HG03378 (cell line): ENCODE results near the gene CFAP43.
"Not testable (repeated sequence)": the region's sequence is repeated elsewhere in the genome, so short reads cannot be mapped to it uniquely, and the experiment has no call there.

Experiments
- ATAC-seq: cut with Tn5 transposase; IDR thresholded peaks from one replicate; pipeline ENCODE4 v1.9.1; 2021; ENCODE audit warnings: mild to moderate bottlenecking, moderate library complexity; ENCODE audit not compliant: unreplicated experiment

The CFAP43 gene

DNA sequence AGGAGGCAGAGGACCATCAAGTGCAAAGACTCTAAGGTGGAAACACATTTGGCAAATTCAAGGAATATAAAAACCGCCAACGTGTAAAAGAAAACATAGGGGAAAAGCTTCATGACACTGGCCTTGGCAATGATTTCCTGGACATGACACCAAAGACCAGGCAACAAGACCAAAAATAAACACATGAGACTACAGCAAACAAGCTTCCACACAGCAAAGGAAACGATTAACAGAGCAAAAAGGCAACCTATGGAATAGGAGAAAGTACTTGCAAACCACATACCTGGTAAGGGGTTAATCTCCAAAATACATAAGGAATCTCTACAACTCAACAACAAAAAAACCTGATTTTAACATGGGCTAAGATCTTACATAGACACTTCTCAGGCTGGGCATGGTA is 26.0 kb upstream of the CFAP43 start:
- ATAC-seq = no peak

DNA sequence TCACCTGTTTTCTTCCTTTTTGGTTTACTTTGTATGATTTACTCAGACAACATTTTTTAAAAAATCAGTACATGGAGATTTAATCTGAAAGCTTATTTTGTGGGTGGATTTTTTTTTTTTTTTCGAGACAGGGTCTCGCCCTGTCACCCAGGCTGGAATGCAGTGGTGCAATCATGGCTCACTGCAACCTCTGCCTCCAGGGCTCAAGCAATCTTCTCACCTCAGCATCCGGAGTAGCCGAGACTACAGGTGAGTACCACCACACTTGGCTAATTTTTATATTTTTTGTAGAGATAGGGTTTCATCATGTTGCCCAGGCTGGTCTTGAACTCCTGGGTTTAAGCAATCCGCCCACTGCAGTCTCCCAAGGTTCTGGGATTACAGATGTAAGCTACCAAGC is 25.1 kb upstream of the CFAP43 start:
- ATAC-seq = no peak

DNA sequence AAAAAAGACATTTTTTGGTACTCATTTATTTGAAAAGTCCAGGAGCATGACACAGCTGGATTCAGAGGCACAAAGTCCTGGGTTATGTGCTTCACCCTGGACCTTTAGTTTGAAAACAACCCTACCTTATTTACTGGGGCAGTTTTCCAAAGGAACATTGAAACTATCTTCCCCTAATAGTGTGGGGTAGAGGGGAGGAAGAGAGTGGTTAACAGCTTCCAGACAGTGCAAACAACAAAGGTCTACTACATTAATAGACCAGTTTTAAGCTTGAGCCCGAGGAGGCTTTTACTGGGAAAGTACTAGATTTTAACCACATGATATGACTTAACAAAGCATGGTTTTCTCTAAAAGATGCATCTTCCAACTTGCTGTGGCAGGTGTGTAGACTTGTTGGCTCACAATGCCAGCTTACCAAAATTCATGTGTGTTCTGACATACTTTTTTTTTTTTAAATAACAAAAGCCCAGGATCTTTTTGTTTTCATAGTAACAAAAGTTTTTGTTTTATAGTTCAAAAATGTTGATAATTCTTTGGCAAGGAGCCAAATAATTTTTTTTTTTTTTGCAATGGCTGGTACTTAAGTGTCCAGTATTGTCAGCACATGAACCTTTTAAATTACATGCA is 24.3 kb upstream of the CFAP43 start:
- no peak for ATAC-seq

DNA sequence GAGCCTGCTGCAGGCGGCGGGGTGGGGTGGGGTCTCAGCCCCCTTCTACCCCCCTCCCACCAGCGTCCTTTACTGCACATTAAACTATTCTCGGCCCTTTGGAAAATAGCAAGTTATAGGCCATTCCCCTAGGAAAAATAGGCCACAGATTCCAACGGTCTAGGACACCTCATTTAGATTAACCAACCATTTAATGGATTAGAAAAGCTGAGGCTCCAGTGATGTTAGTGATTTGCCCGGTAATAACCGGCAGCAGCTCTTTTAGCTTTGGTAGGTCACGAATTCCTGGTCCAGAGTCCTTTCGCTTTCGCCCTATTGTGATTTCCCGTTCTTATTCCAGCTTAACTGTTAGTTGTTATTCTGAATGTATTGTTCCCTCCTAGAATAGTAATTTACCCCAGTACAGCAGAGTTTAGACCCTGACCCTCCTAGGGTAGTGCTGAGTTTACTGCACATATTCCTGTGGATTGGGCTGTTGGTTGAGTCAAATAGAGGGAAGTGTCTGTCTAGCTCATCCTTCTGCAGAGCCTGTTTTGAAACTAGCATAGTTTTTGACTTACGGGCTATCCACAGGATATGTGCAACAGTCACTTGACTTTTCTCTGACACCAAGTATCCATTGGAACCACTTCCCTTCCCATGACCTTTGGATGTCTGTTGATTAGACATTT is 23.3 kb upstream of the CFAP43 start:
- peak; percentile 48 for ATAC-seq

DNA sequence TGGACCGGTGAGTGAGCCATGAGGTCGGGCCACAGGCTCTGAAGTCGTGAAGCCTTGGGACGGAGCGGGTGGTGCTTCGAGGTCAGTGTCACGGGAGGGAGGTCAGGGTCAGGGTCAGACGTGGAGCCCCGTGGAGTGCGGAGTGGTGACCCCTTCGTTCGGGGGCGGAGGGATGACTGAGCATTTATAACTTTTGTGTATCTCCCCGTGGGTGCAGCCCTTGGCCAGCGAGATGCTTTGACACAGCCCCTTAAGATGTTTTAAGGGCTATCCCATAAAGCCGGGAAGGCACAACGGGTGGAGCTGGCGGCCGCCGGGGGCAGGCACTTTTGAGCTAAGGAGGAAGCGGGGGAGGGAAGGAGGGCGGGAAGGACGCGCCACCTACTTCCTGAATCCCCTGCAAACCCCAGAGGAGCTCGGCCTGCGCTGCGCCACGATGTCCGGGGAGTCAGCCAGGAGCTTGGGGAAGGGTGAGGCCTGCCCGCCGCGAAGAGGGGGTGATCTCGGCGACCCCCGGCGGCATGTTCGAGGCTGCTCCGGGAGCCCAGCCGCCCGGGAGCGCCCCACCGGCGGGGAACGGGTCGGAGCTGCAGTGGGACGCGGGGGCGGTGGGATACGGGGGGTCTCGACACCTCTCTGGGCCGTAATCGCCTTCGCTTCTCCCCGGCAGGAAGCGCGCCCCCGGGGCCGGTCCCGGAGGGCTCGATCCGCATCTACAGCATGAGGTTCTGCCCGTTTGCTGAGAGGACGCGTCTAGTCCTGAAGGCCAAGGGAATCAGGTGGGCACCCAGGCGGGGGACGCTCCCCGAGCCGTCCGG is 22.5 kb upstream of the CFAP43 start, which contains the start of gene GSTO1:
Gene GSTO1, plus strand, starts transcription at position 400 of the 818 bp plus-strand sequence. Its CDS starts 37 bp downstream, at position 437.
- ATAC-seq = peak; percentile 42

DNA sequence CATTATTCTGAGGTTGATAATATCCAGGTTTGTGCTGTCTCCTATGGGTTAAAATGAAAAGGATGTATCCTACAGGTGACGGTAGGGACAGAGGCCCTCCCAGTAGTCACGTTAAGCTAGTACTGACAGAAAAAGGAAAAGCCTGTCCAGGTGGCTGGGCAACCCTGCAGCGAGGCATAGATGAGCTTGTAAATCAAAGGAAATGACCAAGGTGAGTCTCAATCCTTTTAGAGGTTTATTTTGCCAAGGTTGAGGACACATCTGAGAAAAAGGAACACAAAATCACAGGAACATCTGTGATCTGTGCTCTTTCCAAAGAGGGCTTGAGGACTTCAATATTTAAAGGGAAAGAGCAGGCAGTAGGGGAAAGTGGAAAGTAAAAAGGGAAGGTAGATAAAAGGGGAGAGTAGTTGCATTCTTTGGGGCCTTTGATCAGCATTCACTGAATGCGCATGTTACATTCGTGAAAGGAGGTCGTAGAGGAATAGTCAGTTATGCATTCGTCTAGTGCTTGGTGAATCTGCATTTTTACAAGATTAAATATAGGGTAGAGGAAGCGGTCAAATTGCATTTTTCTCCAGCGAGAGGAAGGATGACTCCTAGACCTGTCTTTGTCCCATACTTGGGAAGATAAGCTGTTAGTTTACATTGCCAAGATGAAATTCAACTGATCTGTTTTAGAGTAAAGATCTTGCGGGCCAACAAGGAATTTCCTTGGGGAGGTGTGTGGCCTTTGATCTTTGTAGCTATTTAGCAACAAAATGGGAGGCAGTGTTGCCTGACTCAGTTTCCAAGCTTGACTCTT is 21.6 kb upstream of the CFAP43 start:
- no peak for ATAC-seq

DNA sequence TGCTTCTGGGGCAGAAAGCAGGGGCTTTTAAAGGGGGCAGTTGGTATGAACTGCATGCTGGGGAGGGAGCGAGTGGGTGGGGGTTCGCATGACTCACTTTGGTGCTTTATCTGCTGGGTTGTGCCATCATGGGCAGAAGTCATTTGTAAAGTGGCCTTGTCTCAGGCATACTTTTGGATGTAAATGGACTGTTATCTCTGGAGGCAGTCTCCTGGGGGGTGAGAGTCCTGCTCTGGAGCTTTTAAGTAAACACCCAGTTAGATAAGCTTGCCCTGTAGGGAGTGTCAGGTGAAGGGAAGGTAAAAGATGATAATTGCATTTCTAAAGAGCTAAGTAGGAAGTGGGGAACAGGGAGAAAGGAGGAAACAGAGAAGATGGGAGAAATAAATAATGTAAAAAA is 20.9 kb upstream of the CFAP43 start:
- no peak for ATAC-seq

DNA sequence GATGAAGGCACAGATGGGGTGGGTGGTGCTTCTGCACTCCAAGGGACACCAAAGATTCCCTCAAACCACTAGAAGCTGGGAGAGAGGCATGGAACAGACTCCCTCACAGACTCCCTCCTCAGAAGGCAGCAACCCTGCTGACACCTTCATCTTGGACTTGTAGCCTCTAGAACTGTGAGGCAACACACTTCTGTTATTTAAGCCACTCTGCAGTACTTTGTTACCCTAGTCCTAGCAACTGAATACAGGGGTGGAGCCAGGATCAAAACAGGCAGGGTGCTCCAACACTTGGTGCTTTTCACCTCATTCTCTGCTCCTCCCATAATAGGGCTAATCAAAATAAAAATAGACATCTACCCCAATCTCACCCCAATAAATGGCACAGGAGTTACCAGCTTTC is 20.2 kb upstream of the CFAP43 start:
- no peak for ATAC-seq

DNA sequence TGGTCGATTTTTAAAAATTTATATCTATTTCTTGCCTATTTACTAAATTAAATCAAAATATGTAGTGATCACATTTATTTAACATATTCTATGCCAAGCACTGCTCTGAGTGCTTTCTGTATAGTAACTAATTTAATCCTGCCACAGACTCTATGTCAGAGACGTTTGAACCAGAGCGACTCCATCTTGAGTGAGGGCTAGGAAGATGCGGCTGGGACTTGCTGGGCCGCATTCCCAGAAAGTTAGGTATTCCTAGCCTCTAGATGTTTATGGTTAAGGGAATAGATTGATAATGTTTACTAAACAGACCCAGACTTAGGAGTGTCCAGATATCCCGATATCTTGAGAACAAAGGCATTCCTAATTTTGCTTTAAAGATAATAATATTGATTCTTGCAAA is 19.3 kb upstream of the CFAP43 start:
- no peak for ATAC-seq

DNA sequence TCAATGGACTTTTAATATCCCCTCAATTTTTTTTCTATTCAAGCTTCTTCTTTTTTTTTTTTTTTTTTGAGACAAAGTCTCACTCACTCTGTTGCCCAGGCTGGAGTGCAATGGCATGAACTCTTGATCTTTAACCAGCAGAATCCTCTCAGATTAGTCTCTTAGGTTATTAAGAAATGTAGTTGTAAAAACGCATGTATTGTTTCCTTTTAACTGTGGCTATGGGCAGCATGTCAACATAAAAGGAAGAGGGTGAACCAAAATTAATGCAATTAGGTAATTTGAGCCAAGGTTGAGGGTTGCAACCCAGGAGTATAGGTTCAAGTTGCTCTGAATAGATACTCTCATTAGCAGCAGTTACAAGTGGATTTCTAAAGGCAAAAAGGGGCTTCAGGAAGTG is 18.2 kb upstream of the CFAP43 start:
- ATAC-seq = no peak

DNA sequence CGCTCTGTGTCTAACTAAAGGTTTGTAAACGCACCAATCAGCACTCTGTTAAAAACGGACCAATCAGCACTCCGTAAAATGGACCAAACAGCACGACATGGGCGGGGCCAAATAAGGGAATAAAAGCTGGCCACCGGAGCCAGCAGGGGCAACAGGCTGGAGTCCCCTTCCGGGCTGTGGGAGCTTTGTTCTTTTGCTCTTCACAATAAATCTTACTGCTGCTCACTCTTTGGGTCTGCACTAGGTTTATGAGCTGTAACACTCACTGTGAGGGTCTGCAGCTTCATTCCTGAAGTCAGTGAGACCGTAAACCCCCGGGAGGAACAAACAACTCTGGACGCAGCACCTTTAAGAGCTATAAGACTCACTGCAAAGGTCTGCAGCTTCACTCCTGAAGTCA is 16.8 kb upstream of the CFAP43 start:
- not testable (repeated sequence) for ATAC-seq

DNA sequence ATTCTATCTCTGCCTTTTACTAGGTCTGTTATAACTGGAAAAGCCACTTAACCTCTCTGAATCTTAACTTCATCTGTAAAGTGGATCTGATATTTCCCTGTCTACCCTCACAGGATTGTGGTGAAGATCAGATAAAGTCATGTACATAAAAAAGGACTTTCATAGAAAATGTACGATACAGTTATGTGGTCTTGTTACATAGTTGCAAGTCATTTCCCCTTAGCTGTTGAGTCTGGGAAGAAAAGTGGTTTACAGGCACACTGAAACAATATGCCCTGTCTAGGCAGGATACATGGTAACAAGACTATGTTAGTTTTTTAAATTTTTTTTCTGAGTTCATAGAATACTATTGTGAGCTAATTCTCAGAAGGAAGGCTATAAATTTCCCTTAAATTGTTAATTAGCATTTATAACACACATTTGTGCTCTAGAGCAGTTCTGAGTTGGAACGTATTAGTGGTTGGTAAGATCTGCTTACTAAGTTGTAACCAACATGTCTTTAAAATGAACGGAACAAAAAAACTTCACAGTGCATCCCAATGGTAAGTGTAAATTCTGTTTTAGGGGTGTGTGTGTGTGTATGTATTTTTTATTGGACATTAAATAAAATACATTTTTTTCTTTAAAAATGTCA is 15.5 kb upstream of the CFAP43 start:
- no peak for ATAC-seq

DNA sequence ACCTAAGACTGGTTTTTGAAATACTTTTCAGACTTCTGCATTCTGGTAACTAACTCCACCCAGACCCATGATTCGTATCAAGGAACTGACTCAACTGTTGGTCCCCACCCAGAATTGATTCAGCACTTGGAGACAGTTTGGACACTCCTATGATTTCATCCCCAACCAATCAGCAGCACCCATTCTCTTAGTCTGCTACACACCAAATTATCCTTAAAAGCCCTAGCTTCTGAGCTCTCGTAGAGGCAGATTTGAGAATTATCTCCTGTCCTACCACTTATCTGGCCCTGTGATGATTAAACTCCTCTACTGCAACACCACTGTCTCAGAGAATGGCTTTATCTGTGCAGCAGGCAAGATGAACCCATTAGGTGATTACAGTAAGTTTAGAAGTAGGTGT is 14.8 kb upstream of the CFAP43 start:
- ATAC-seq = no peak

DNA sequence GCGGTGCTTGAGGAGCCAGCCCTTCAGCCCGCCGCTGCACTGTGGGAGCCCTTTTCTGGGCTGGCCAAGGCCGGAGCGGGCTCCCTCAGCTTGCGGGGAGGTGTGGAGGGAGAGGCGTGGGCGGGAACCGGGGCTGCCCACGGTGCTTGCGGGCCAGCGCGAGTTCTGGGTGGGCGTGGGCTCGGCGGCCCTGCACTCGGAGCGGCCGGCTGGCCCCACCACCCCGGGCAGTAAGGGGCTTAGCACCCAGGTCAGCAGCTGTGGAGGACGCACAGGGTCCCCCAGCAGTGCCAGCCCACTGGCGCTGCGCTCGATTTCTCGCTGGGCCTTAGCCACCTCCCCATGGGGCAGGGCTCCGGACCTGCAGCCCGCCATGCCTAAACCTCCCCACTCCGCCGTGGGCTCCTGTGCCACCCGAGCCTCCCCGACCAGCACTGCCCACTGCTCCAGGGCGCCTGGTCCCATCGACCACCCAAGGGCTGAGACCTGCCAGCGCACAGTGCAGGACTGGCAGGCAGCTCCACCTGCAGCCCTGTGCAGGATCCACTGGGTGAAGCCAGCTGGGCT is 13.0 kb upstream of the CFAP43 start:
- no peak for ATAC-seq

DNA sequence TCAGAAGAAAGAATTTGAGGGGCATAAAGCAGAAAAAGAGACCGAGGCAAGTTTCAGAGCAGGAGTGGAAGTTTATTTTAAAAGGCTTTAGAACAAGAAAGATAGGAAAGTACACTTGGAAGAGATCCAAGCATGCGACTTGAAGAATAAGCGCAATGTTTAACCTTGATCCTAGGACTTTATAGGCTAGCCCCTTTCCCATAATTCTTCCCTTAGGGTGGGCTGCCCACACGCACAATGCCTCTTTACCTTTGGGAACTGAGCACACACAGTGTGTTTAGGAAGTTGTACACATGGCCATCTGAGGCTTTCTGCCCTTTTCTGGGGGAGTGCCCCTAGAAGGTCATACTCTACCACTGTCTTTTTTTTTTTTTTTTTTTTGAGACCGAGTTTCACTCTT is 11.3 kb upstream of the CFAP43 start:
- no peak for ATAC-seq

DNA sequence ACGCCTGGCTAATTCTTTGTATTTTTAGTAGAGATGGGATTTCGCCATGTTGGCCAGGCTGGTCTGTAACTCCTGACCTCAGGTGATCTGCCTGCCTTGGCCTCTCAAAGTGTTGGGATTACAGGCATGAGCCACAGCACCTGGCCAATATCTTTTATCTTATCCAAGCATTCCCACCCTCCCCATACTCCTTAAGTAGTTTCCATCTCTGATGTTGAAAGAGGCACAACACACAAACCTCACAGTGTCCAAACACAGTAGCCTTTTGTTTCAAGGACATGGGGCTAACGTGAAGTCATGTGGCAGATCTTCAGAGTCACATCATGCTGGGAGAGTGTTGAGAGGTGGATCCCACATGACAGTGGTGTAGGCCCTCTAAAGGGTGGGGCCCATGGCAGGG is 10.8 kb upstream of the CFAP43 start:
- ATAC-seq = not testable (repeated sequence)

DNA sequence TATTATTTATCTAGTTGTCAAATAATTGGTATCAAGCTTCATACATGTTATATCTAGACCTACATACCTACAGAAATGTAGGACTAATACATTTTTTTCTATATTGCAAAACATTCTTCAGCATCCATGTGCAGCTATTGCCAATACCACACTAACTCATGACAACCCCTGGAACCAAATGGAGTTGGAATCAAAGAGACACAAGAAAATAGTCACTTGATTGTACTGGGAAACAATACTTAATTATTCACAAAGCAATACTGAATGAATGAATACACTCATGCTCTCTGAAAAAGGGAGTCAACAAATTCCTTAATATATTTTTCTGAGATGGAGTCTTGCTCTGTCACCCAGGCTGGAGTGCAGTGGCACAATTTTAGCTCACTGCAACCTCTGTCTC is 10.4 kb upstream of the CFAP43 start:
- ATAC-seq = no peak

DNA sequence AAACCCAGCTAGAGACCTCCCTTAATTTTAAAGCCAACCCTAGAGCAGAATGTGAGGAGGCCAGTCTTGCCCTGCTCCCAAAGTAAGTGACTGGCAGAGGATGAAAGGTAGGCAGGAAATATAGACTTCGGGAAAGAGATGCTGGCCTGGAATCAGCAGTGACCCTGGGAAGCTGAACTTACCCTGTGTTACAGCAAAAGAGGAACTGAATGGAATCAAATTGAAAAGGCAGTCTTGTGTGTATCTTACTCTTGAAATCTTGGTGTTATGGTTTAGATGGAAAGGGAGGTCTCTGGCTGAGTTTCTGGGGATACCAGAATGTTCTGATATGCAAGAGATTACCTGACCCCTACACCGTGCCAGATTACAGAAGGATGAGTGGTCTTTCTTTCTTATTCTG is 7.9 kb upstream of the CFAP43 start:
- ATAC-seq = no peak

DNA sequence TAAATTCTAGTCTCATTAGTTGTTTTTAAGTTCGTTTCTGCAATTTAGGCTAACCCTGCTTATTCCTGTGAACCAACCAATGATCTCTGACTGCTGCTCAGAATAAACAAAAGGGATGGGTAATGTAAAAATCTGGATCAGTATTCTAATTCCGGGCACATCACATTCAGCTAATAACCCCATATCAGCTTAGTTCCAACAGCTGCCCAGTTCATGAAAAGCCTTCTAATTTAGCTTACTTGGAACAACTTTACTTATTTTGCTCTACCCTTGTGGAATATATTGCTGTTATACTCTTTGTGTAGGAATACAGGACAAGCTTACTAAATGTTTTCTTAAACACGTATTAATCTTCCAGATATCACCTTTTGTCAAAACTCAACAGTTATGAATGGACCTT is 3.6 kb upstream of the CFAP43 start:
- ATAC-seq = no peak

DNA sequence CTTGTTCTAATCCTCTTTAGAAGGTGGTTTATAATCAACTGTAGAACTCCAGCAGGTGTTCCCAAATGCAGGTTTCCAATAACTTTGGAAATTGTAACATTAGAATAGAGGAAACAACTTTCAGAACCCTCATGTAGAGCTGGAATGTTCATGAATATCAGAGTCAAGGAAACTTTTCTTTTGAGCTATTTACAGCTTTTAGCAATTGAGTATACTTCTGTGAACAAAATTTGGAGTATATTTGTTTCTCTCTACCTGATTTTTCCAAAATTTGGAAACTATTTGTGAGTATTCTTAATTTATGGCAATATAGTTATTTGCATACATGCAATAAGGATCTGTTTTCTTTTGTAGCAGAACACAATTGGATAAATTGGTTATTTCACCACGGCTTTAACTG is 2.8 kb upstream of the CFAP43 start:
- no peak for ATAC-seq
